Mesenchymal stem cell (in vitro differentiated cells and primary cell): ENCODE measurements around the gene PARD6B.
A peak's percentile ranks its signal among the peaks of the same experiment; 100 is the strongest.

Experiments
- DNase-seq: peaks from one replicate; pipeline ENCODE4 v3.0.0-alpha.2; 2013
- H2AFZ ChIP-seq: one replicate; pipeline ENCODE4 v1.6.1; 2013; ENCODE audit warnings: low read depth, mild to moderate bottlenecking, control low read depth, inconsistent platforms, low read length, moderate library complexity
- H2AK5ac ChIP-seq: 2 replicates; pipeline ENCODE4 v1.6.1; 2013; ENCODE audit warnings: low read length, moderate library complexity, mild to moderate bottlenecking, inconsistent platforms; ENCODE audit not compliant: severe bottlenecking
- H2BK120ac ChIP-seq: one replicate; pipeline ENCODE4 v1.6.1; 2013; ENCODE audit warnings: low read depth, mild to moderate bottlenecking, inconsistent platforms, low read length, moderate library complexity
- H2BK12ac ChIP-seq, 2 experiments: one replicate each; pipeline ENCODE4 v1.6.1; 2013; ENCODE audit warnings: inconsistent platforms in 2 of 2, low read length in 2 of 2, mild to moderate bottlenecking in 2 of 2, moderate library complexity in 2 of 2, control low read depth in 1 of 2
- H2BK15ac ChIP-seq: one replicate; pipeline ENCODE4 v1.6.1; 2013; ENCODE audit warnings: mild to moderate bottlenecking, low read depth, inconsistent platforms; ENCODE audit not compliant: poor library complexity, severe bottlenecking
- H2BK5ac ChIP-seq: 2 replicates; pipeline ENCODE4 v1.6.1; 2013; ENCODE audit warnings: low read depth, mild to moderate bottlenecking, low read length, control low read depth, inconsistent platforms; ENCODE audit not compliant: poor library complexity, severe bottlenecking
- H3K14ac ChIP-seq, 2 experiments: one replicate each; pipeline ENCODE4 v1.6.1; 2013; ENCODE audit warnings: inconsistent platforms in 2 of 2, low read length in 2 of 2, control low read depth in 1 of 2, mild to moderate bottlenecking in 1 of 2, moderate library complexity in 1 of 2
- H3K18ac ChIP-seq, 2 experiments: one replicate each; pipeline ENCODE4 v1.6.1; 2013; ENCODE audit warnings: inconsistent platforms in 2 of 2, low read length in 2 of 2, control low read depth in 1 of 2, low read depth in 1 of 2, mild to moderate bottlenecking in 1 of 2
- H3K23ac ChIP-seq, 2 experiments: one replicate each; pipeline ENCODE4 v1.6.1; 2013; ENCODE audit warnings: inconsistent platforms in 2 of 2, low read length in 2 of 2, mild to moderate bottlenecking in 2 of 2, moderate library complexity in 2 of 2, control low read depth in 1 of 2
- H3K27ac ChIP-seq: 2 replicates; pipeline ENCODE4 v1.5.1; 2013; ENCODE audit warnings: mild to moderate bottlenecking, moderate library complexity, low read length, control low read depth, inconsistent platforms; ENCODE audit not compliant: poor library complexity, severe bottlenecking
- H3K27me3 ChIP-seq, 2 experiments: 2 replicates each; pipeline versions ENCODE4 v1.6.1 to v1.7.0; 2013; ENCODE audit warnings: low read length in 2 of 2, mild to moderate bottlenecking in 2 of 2, moderate library complexity in 2 of 2, control low read depth in 1 of 2, inconsistent platforms in 1 of 2; ENCODE audit not compliant: control insufficient read depth in 1 of 2, insufficient read depth in 1 of 2
- H3K36me3 ChIP-seq, 2 experiments: 2 replicates each; pipeline versions ENCODE4 v1.6.1 to v1.7.0; 2013; ENCODE audit warnings: low read length in 2 of 2, control low read depth in 1 of 2, inconsistent platforms in 1 of 2, low read depth in 1 of 2, mild to moderate bottlenecking in 1 of 2; ENCODE audit not compliant: insufficient read depth in 2 of 2, control insufficient read depth in 1 of 2
- H3K4ac ChIP-seq, 2 experiments: one replicate each; pipeline ENCODE4 v1.6.1; 2013; ENCODE audit warnings: inconsistent platforms in 2 of 2, low read length in 2 of 2, mild to moderate bottlenecking in 2 of 2, moderate library complexity in 2 of 2, control low read depth in 1 of 2, low read depth in 1 of 2
- H3K4me1 ChIP-seq: 2 replicates; pipeline ENCODE4 v1.6.1; 2013; ENCODE audit warnings: low read depth, low read length, control low read depth; ENCODE audit not compliant: control insufficient read depth, insufficient read depth
- H3K4me2 ChIP-seq: 2 replicates; pipeline ENCODE4 v1.6.1; 2013; ENCODE audit warnings: low read length, mild to moderate bottlenecking, inconsistent platforms; ENCODE audit not compliant: poor library complexity, severe bottlenecking
- H3K4me3 ChIP-seq, 2 experiments: 2 replicates each; pipeline versions ENCODE4 v1.5.1 to v1.7.0; 2013; ENCODE audit warnings: low read length in 2 of 2, mild to moderate bottlenecking in 2 of 2, control low read depth in 1 of 2, low read depth in 1 of 2; ENCODE audit not compliant: insufficient read depth in 1 of 2
- H3K79me1 ChIP-seq: replicated peaks from 2 replicates; pipeline ENCODE4 v1.6.1; 2013; ENCODE audit warnings: mild to moderate bottlenecking, control low read depth, low read length, inconsistent platforms; ENCODE audit not compliant: poor library complexity, severe bottlenecking
- H3K9ac ChIP-seq: 2 replicates; pipeline ENCODE4 v1.7.0; 2013; ENCODE audit warnings: mild to moderate bottlenecking, low read length, moderate library complexity
- H3K9me3 ChIP-seq: 2 replicates; pipeline ENCODE4 v1.7.0; 2013; ENCODE audit warnings: mild to moderate bottlenecking, low read length; ENCODE audit not compliant: control insufficient read depth
- H4K8ac ChIP-seq: one replicate; pipeline ENCODE4 v1.6.1; 2013; ENCODE audit warnings: inconsistent platforms, mild to moderate bottlenecking, low read length, moderate library complexity
- H4K91ac ChIP-seq: one replicate; pipeline ENCODE4 v1.6.1; 2013; ENCODE audit warnings: mild to moderate bottlenecking, low read length, inconsistent platforms
- WGBS: methylation state at CpG from one replicate; pipeline ENCODE4 v1.1.7; 2013; ENCODE audit warnings: mixed read lengths; 5-methylcytosine and 5-hydroxymethylcytosine counted together

PARD6B gene

DNA sequence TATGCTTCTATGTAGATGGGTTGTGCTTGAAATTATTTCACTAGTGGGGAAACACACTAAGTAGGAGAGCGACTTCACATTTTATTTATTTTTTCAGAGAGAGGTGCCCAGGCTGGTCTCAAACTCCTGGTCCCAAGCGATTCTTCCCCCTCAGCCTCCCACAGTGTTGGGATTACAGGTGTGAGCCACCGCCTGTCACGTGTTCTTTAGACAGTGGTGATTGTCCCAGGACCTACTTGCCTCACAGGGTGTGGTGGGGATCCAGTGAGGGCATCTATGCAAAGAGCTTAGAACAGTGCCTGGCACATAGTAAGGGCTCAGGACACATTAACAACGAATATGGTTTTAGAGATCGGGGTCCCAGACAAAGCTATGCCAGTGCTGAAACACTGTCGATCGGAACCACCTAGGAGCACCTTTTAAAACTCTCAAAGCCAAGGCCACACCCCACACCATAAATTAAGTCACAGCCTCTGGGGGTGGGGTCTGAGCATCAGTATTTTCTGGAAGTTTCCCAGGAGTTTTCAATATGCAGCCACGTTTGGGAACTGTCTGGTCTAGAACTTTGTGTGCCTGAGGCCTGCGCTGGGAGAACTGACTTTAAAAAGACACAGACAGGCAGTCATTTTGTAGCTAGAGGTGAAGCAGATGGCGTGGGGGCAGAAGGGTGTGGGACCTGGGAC lies 58.7 kb downstream of the PARD6B start:
- DNase-seq, result no peak
- Histone ChIP-seq H4K91ac (peak overlapping the region; percentile 94), H3K4me1 (peaks cover 15% of the 10 kb centered on the region), H2AK5ac (peak overlapping the region; percentile 57), H3K18ac (peak overlapping the region; percentile 73 to 88), H3K4ac (peak overlapping the region; percentile 81 to 85), H3K36me3 (no peaks in the 10 kb centered on the region), H3K27me3 (no peaks in the 10 kb centered on the region), H4K8ac (peak overlapping the region; percentile 92), H2BK15ac (peak overlapping the region; percentile 56), H2BK120ac (peak overlapping the region; percentile 86), H2AFZ (peak overlapping the region; percentile 65), H3K27ac (peak overlapping the region; percentile 55), H3K4me2 (no peak overlapping the region), H3K23ac (no peak overlapping the region), H3K4me3 (no peak overlapping the region), H3K9ac (peak overlapping the region; percentile 91), H2BK5ac (peak overlapping the region; percentile 94), H3K9me3 (no peaks in the 10 kb centered on the region), H2BK12ac (peak overlapping the region in 1 of 2 experiments; percentile 73), H3K79me1 (no peaks in the 10 kb centered on the region), H3K14ac (peak overlapping the region in 1 of 2 experiments; percentile 44)
- WGBS, result 74% methylated on average over 9 of the region's 11 CpGs

- H2BK5ac ChIP-seq, result peak overlapping the region; percentile 94
- 15% methylated on average over 22 of the region's 23 CpGs for WGBS
Observed at GRCh38 chr20:50790651-50791277, 59.4 kb downstream of the PARD6B start.

GRCh38 chr20:50792708-50793574 lies 61.6 kb downstream of the PARD6B start:
- H2BK5ac ChIP-seq, result no peak overlapping the region
- H2AFZ ChIP-seq, result peak overlapping the region; percentile 77
- no peaks in the 10 kb centered on the region for H3K36me3 ChIP-seq
- no peaks in the 10 kb centered on the region for H3K27me3 ChIP-seq
- H3K9ac ChIP-seq, result no peak overlapping the region
- peak overlapping the region in 1 of 2 experiments; percentile 19 for H3K4ac ChIP-seq
- H3K27ac ChIP-seq, result no peak overlapping the region
- no peak overlapping the region for H2BK15ac ChIP-seq
- no peak overlapping the region for H3K4me2 ChIP-seq
- no peak overlapping the region for H2BK12ac ChIP-seq
- H3K14ac ChIP-seq, result no peak overlapping the region
- no peak overlapping the region for H4K91ac ChIP-seq
- H4K8ac ChIP-seq, result peak overlapping the region; percentile 57
- no peak for DNase-seq
- peak overlapping the region in 1 of 2 experiments; percentile 14 for H3K23ac ChIP-seq
- H3K18ac ChIP-seq, result no peak overlapping the region
- no peak overlapping the region for H2BK120ac ChIP-seq
- H3K79me1 ChIP-seq, result peaks cover 2% of the 10 kb centered on the region
- peak overlapping the region; percentile 93 for H2AK5ac ChIP-seq
- 84% methylated on average over 12 of the region's 14 CpGs for WGBS
- peaks cover 12% of the 10 kb centered on the region for H3K4me1 ChIP-seq
- H3K9me3 ChIP-seq, result no peaks in the 10 kb centered on the region
- H3K4me3 ChIP-seq, result no peak overlapping the region

More at GRCh38 chr20:50790651-50791277, 59.4 kb downstream of the PARD6B start:
- peak overlapping the region; percentile 73 for H2BK15ac ChIP-seq
- H4K91ac ChIP-seq, result peak overlapping the region; percentile 94
- H3K18ac ChIP-seq, result peak overlapping the region; percentile 73 to 92
- peak overlapping the region; percentile 98 for H2BK120ac ChIP-seq
- peaks cover 16% of the 10 kb centered on the region for H3K4me1 ChIP-seq
- peak overlapping the region; percentile 92 for H3K27ac ChIP-seq
- no peaks in the 10 kb centered on the region for H3K36me3 ChIP-seq
- H3K27me3 ChIP-seq, result no peaks in the 10 kb centered on the region
- peak; percentile 85 for DNase-seq
- H2AFZ ChIP-seq, result peak overlapping the region; percentile 65
- no peaks in the 10 kb centered on the region for H3K79me1 ChIP-seq
- peak overlapping the region in 1 of 2 experiments; percentile 36 for H3K4me3 ChIP-seq
- H2AK5ac ChIP-seq, result peak overlapping the region; percentile 99
- peak overlapping the region in 1 of 2 experiments; percentile 44 for H3K14ac ChIP-seq
- peak overlapping the region in 1 of 2 experiments; percentile 76 for H2BK12ac ChIP-seq
- H4K8ac ChIP-seq, result peak overlapping the region; percentile 97
- H3K9ac ChIP-seq, result peak overlapping the region; percentile 91
- H3K4ac ChIP-seq, result peak overlapping the region; percentile 97 to 98
- H3K4me2 ChIP-seq, result peak overlapping the region; percentile 44
- H3K23ac ChIP-seq, result no peak overlapping the region
- no peaks in the 10 kb centered on the region for H3K9me3 ChIP-seq
